IMR-90 (cell line): ENCODE measurements around the gene DNAJC17. TPM values are rescaled to one million over a fixed set of nuclear protein-coding genes. Genes with fewer than 3 reads are reported as not detected.

Experiments
- ATAC-seq: fragments of 200-7000 bp; cut with Tn5 transposase; 2 replicates; pipeline ENCODE4 v1.9.1; 2020; ENCODE audit warnings: low read depth, mild to moderate bottlenecking, moderate library complexity
- BruUV-seq: library from RNA; stranded (reverse); fragments of 400-500 nt; replicated peaks from 2 replicates; lab custom pipeline; 2021; lab: Mats Ljungman, UMichigan
- CTCF ChIA-PET: fragments of 300-600 bp; formaldehyde crosslinking; extraction: SDS; loops from one replicate; lab custom pipeline; 2021; ENCODE audit warnings: antibody characterized with exemption; lab: Yijun Ruan, JAX
- POLR2A ChIA-PET: fragments of 300-600 bp; sonication (Branson Sonifier 250); formaldehyde crosslinking; loops from one replicate; lab custom pipeline; 2022; ENCODE audit warnings: antibody characterized with exemption; ENCODE audit not compliant: unreplicated experiment; lab: Charles Lee
- DNase-seq: peaks from one replicate; pipeline ENCODE4 v3.0.0; 2013
- H2AFZ ChIP-seq: replicated peaks from 2 replicates; pipeline ENCODE3; 2013; ENCODE audit warnings: low read length, mild to moderate bottlenecking; ENCODE audit not compliant: poor library complexity
- H2AK5ac ChIP-seq: 2 replicates; pipeline ENCODE4 v1.6.1; 2013; ENCODE audit warnings: low read depth, low read length, inconsistent platforms
- H2AK9ac ChIP-seq: replicated peaks from 2 replicates; pipeline ENCODE3; 2013; ENCODE audit warnings: mild to moderate bottlenecking, low read depth, low read length, moderate library complexity; ENCODE audit not compliant: poor library complexity
- H2BK120ac ChIP-seq: 2 replicates; pipeline ENCODE4 v1.6.1; 2013; ENCODE audit warnings: low read depth, low read length, inconsistent platforms
- H2BK15ac ChIP-seq: 3 replicates; pipeline ENCODE4 v1.6.1; 2013; ENCODE audit warnings: low read depth, low read length, inconsistent platforms
- H2BK20ac ChIP-seq: 2 replicates; pipeline ENCODE4 v1.6.1; 2013; ENCODE audit warnings: low read depth, mild to moderate bottlenecking, inconsistent platforms, low read length, moderate library complexity
- H2BK5ac ChIP-seq: 2 replicates; pipeline ENCODE4 v1.6.1; 2013; ENCODE audit warnings: mild to moderate bottlenecking, low read depth, low read length, inconsistent platforms; ENCODE audit not compliant: poor library complexity, severe bottlenecking
- H3K14ac ChIP-seq: replicated peaks from 2 replicates; pipeline ENCODE4 v1.6.1; 2013; ENCODE audit warnings: low read depth, low read length, inconsistent platforms
- H3K18ac ChIP-seq: 2 replicates; pipeline ENCODE4 v1.6.1; 2013; ENCODE audit warnings: low read depth, low read length, control low read depth
- H3K23ac ChIP-seq: 2 replicates; pipeline ENCODE4 v1.6.1; 2013; ENCODE audit warnings: low read depth, low read length, inconsistent platforms
- H3K27ac ChIP-seq: 2 replicates; pipeline ENCODE4 v1.5.1; 2013; ENCODE audit warnings: mild to moderate bottlenecking, control low read depth, low read length; ENCODE audit not compliant: insufficient read depth
- H3K27me3 ChIP-seq: 2 replicates; pipeline ENCODE4 v1.6.1; 2013; ENCODE audit warnings: low read length; ENCODE audit not compliant: control insufficient read depth, insufficient read depth
- H3K36me3 ChIP-seq: 2 replicates; pipeline ENCODE4 v1.6.1; 2013; ENCODE audit warnings: low read length, mixed read lengths; ENCODE audit not compliant: control insufficient read depth, insufficient read depth
- H3K4ac ChIP-seq: 2 replicates; pipeline ENCODE4 v1.6.1; 2013; ENCODE audit warnings: low read depth, low read length, inconsistent platforms
- H3K4me1 ChIP-seq: 2 replicates; pipeline ENCODE4 v1.6.1; 2013; ENCODE audit warnings: low read length, mixed read lengths; ENCODE audit not compliant: control insufficient read depth, insufficient read depth
- H3K4me2 ChIP-seq: 2 replicates; pipeline ENCODE4 v1.6.1; 2013; ENCODE audit warnings: low read depth, mild to moderate bottlenecking, control low read depth, low read length, moderate library complexity
- H3K4me3 ChIP-seq: 2 replicates; pipeline ENCODE4 v1.5.1; 2013; ENCODE audit warnings: low read depth, mild to moderate bottlenecking, control low read depth, low read length, moderate library complexity; ENCODE audit not compliant: insufficient read depth
- H3K56ac ChIP-seq: 2 replicates; pipeline ENCODE4 v1.6.1; 2013; ENCODE audit warnings: low read length, inconsistent platforms; ENCODE audit not compliant: insufficient read depth; ENCODE audit errors: extremely low read depth
- H3K79me1 ChIP-seq, 2 experiments: 2 replicates each; pipeline ENCODE4 v1.6.1; 2013; ENCODE audit warnings: low read length in 2 of 2, inconsistent platforms in 1 of 2, low read depth in 1 of 2
- H3K9ac ChIP-seq: 2 replicates; pipeline ENCODE4 v1.6.1; 2013; ENCODE audit warnings: low read depth, low read length, control low read depth
- H3K9me1 ChIP-seq: 2 replicates; pipeline ENCODE4 v1.6.1; 2013; ENCODE audit warnings: low read length, inconsistent platforms; ENCODE audit not compliant: insufficient read depth
- H3K9me3 ChIP-seq: 2 replicates; pipeline ENCODE4 v1.6.1; 2013; ENCODE audit warnings: low read length; ENCODE audit not compliant: control insufficient read depth, insufficient read depth
- H4K20me1 ChIP-seq: 2 replicates; pipeline ENCODE4 v1.6.1; 2013; ENCODE audit warnings: low read length, inconsistent platforms; ENCODE audit not compliant: insufficient read depth
- H4K5ac ChIP-seq: 2 replicates; pipeline ENCODE4 v1.6.1; 2013; ENCODE audit warnings: mild to moderate bottlenecking, low read depth, low read length, control low read depth
- H4K8ac ChIP-seq, 2 experiments: 2 replicates each; pipeline ENCODE4 v1.6.1; 2013; ENCODE audit warnings: low read depth in 2 of 2, low read length in 2 of 2, control low read depth in 1 of 2, inconsistent platforms in 1 of 2
- H4K91ac ChIP-seq: 2 replicates; pipeline ENCODE4 v1.6.1; 2013; ENCODE audit warnings: low read depth, low read length, inconsistent platforms; ENCODE audit not compliant: insufficient read depth
- CEBPB ChIP-seq: IDR thresholded peaks from 2 replicates; pipeline ENCODE4 v1.6.1; 2012; ENCODE audit warnings: low read depth, low read length, improper control_type of control experiment
- CHD1 ChIP-seq: IDR thresholded peaks from 2 replicates; pipeline ENCODE4 v1.6.1; 2012; ENCODE audit warnings: low read depth, low read length, improper control_type of control experiment
- FOS ChIP-seq: fragments of 150-350 bp; IDR thresholded peaks from 2 replicates; pipeline ENCODE4 v1.6.1; 2016; ENCODE audit warnings: low read depth, low read length
- MAFK ChIP-seq: IDR thresholded peaks from 2 replicates; pipeline ENCODE4 v1.6.1; 2012; ENCODE audit warnings: low read depth, low read length, improper control_type of control experiment
- MAZ ChIP-seq: IDR thresholded peaks from 2 replicates; pipeline ENCODE4 v1.6.1; 2012; ENCODE audit warnings: low read depth, mild to moderate bottlenecking, low read length, improper control_type of control experiment, moderate library complexity, borderline replicate concordance
- NFE2L2 ChIP-seq: fragments of 150-350 bp; IDR thresholded peaks from 2 replicates; pipeline ENCODE4 v1.6.1; 2016; ENCODE audit warnings: low read depth, mild to moderate bottlenecking, low read length
- POLR2A ChIP-seq: IDR thresholded peaks from 2 replicates; pipeline ENCODE4 v1.6.1; 2012; ENCODE audit warnings: mild to moderate bottlenecking, low read depth, low read length
- RAD21 ChIP-seq: IDR thresholded peaks from 2 replicates; pipeline ENCODE4 v1.6.1; 2012; ENCODE audit warnings: low read length, improper control_type of control experiment
- RCOR1 ChIP-seq: IDR thresholded peaks from 2 replicates; pipeline ENCODE4 v1.6.1; 2012; ENCODE audit warnings: mild to moderate bottlenecking, low read length, improper control_type of control experiment; ENCODE audit not compliant: insufficient replicate concordance
- USF2 ChIP-seq: fragments of 150-350 bp; IDR thresholded peaks from 2 replicates; pipeline ENCODE4 v1.6.1; 2017; ENCODE audit warnings: mild to moderate bottlenecking, antibody characterized with exemption, low read length, low read depth
- WGBS, 2 experiments: methylation state at CpG; one replicate each; pipeline versions ENCODE4 v1.1.5 to v1.1.7; 2013; ENCODE audit warnings: missing lambda C conversion rate in 2 of 2; ENCODE audit not compliant: insufficient read length in 1 of 2; ENCODE audit errors: extremely low coverage in 2 of 2; 5-methylcytosine and 5-hydroxymethylcytosine counted together
- dilution Hi-C: fragments of 300-500 bp; cut with HindIII; formaldehyde crosslinking; loops from one replicate; pipeline ENCODE4 v1.14.3; 2018; ENCODE audit warnings: low sequenced_read_pairs; ENCODE audit not compliant: unreplicated experiment
- in situ Hi-C: fragments of 300-500 bp; cut with MboI; formaldehyde crosslinking; loops from 3 replicates; pipeline ENCODE4 v1.14.3; 2019; ENCODE audit warnings: low sequenced_read_pairs, inconsistent platforms, mixed read lengths
- intact Hi-C: fragments of 100-400 bp; cut with micrococcal nuclease; formaldehyde crosslinking; loops from 2 replicates; pipeline ENCODE4 v1.10.0; 2022
- polyA plus RNA-seq, 3 experiments: library from polyadenylated mRNA; depleted of rRNA; stranded (reverse); fragments of >200 nt; gene quantifications; 2 replicates each; pipeline ENCODE4 v1.2.3, GENCODE V29; 2012; ENCODE audit warnings: low replicate concordance in 1 of 3
- total RNA-seq: library from RNA; depleted of rRNA; stranded (reverse); fragments of >200 nt; gene quantifications from 2 replicates; pipeline ENCODE4 v1.2.3, GENCODE V29; 2012

The DNAJC17 gene
- total and polyA plus RNA-seq, 2 of the 4 experiments (the other 2 are of a cell fraction) = 58.6 to 107 TPM

GRCh38 chr15:40812721-40813425 is 5.6 kb upstream of the DNAJC17 start:
- H3K4ac ChIP-seq = no peak overlapping the region
- H3K9ac ChIP-seq = no peak overlapping the region
- dilution Hi-C loops = no loop called here
- in situ Hi-C loops = no loop called here
- no peak for DNase-seq
- no peaks in the 10 kb centered on the region for H3K9me3 ChIP-seq
- no peak overlapping the region for H2AFZ ChIP-seq
- H3K56ac ChIP-seq = no peak overlapping the region
- no peak overlapping the region for H2BK20ac ChIP-seq
- peaks cover 4% of the 10 kb centered on the region; the same call in 1 of the 2 replicates for H3K4me1 ChIP-seq
- POLR2A ChIA-PET = no interaction called here
- H3K23ac ChIP-seq = no peak overlapping the region
- H3K4me2 ChIP-seq = no peak overlapping the region
- intact Hi-C loops = no loop called here
- no peak overlapping the region for H2AK5ac ChIP-seq
- WGBS, 2 experiments = 98% methylated on average over 9 of the region's 12 CpGs; no CpG with 5 or more reads in 1 of the 2 experiments
- H3K14ac ChIP-seq = no peak overlapping the region
- H4K5ac ChIP-seq = no peak overlapping the region
- H2BK5ac ChIP-seq = no peak overlapping the region
- BruUV-seq = no TSS peak
- no peaks in the 10 kb centered on the region for H4K20me1 ChIP-seq
- H3K18ac ChIP-seq = no peak overlapping the region
- no peak overlapping the region for H4K8ac ChIP-seq
- H3K27ac ChIP-seq = no peak overlapping the region
- H2BK15ac ChIP-seq = no peak overlapping the region
- no peak for ATAC-seq
- peak overlapping the region; percentile 5 for H2AK9ac ChIP-seq
- no peak overlapping the region for H4K91ac ChIP-seq
- H3K36me3 ChIP-seq = peaks cover 25% of the 10 kb centered on the region
- CTCF ChIA-PET = no interaction called here
- no peak for TF ChIP-seq MAFK
- TF ChIP-seq NFE2L2 = no peak
- TF ChIP-seq USF2 = no peak
- TF ChIP-seq POLR2A = no peak
- no peak for TF ChIP-seq MAZ
- no peak for TF ChIP-seq RAD21
- no peak for TF ChIP-seq CEBPB
- no peak for TF ChIP-seq RCOR1
- TF ChIP-seq FOS = no peak
- no peak for TF ChIP-seq CHD1
- H3K4me3 ChIP-seq = no peak overlapping the region
- 0 out of 2 replicates have a peak, but pooled peaks cover 4% of the 10 kb centered on the region for H3K9me1 ChIP-seq
- no peak overlapping the region for H2BK120ac ChIP-seq
- no peaks in the 10 kb centered on the region for H3K27me3 ChIP-seq
- peaks cover 14 to 19% of the 10 kb centered on the region in 2 experiments; a peak in 3 of 4 replicates for H3K79me1 ChIP-seq
